Measurements from ENCODE around the gene ARHGAP26. TPM values are rescaled to one million over a fixed set of nuclear protein-coding genes. Genes with fewer than 3 reads are reported as not detected.

The ARHGAP26 gene
- polyA plus RNA-seq, 1 donor (not counting 4 experiments of a cell fraction or from before 2014, with no cell fraction given): 3.9 TPM

DNA sequence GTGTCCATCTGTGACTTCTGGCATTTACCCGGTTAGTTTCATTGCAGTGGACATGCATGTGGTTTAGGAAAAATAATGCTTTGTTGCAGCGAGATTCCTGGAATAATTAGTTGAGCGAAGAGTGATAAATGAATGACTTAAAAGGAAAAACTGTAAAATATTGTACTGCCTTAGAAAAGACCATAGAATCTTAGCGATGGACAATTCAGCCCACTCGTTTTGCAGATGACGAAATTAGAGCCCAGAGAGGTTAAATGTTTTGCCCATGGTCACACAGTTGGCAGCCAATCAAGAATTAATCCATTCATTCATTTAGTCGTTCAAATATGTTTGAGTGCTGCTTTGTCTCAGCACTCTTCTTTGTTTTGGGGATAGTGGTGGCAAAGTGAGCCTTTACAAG is 107.9 kb downstream of the ARHGAP26 start:
- TF ChIP-seq EZH2 (IDR thresholded peaks at IDR 0.05; ENCODE audit: low read length): no peak
- Histone ChIP-seq H3K36me3 (ENCODE audit: control insufficient read depth in 2 of 2, extremely low read depth in 1 of 2, insufficient read depth in 2 of 2, low read length in 2 of 2) (no peaks in the 10 kb centered on the region), H3K9me1 (ENCODE audit: control insufficient read depth, extremely low read depth, insufficient read depth, low read length) (no peaks in the 10 kb centered on the region), H3K4me3 (ENCODE audit: control insufficient read depth in 2 of 3, extremely low read depth in 1 of 3, insufficient read depth in 2 of 3, low read depth in 1 of 3, low read length in 3 of 3) (no peak overlapping the region), H3K9me3 (ENCODE audit: control insufficient read depth, low read depth, low read length) (no peaks in the 10 kb centered on the region), H3K9ac (ENCODE audit: control insufficient read depth, extremely low read depth, insufficient read depth, low read length) (no peak overlapping the region), H2AFZ (ENCODE audit: control insufficient read depth, low read length) (no peak overlapping the region), H3K27me3 (ENCODE audit: control insufficient read depth, extremely low read depth, insufficient read depth, low read length) (no peaks in the 10 kb centered on the region), H4K20me1 (ENCODE audit: control insufficient read depth, extremely low read depth, insufficient read depth, low read length) (no peaks in the 10 kb centered on the region), H3K4me2 (ENCODE audit: control insufficient read depth, extremely low read depth, insufficient read depth, low read depth, low read length) (no peak overlapping the region), H3K79me2 (ENCODE audit: control insufficient read depth, insufficient read depth, low read length) (no peaks in the 10 kb centered on the region), H3K27ac (ENCODE audit: control insufficient read depth, insufficient read depth, low read length) (no peak overlapping the region), H3K4me1 (ENCODE audit: control insufficient read depth, extremely low read depth, insufficient read depth, low read length) (peaks cover 6% of the 10 kb centered on the region)
- DNase-seq (ENCODE audit: low read depth, low spot score) (no peak), FAIRE-seq (no peak)
- dilution Hi-C loops (cut with MboI; ENCODE audit: extremely low pct_ligation_motif_present, low sequenced_read_pairs): loop anchor here (10.0 kb wide), 1 partner anchor 153 kb away; no protein-coding TSS in a partner anchor

DNA sequence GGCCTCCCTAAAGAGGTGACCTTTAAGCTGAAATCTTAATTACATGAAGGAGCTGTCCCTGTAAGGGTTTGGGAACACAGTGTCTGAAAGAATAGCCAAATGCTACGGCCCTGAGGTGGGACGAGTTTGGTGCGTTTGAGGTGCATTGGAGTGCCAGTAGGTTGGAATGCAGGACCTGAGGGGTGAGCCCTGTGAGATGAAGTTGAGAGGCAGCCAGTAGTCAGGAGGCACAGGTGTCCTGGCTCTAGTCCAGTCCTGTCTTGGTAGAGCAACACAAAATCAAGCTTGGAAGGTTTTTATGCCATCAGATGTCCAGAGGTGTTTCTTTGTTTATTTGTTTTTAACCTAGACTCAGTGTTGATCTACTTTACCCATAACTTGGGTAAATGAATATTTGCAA is 108.5 kb downstream of the ARHGAP26 start:
- no peaks in the 10 kb centered on the region for H3K9me3 ChIP-seq (ENCODE audit: control insufficient read depth, low read depth, low read length)
- no peaks in the 10 kb centered on the region for H3K9me1 ChIP-seq (ENCODE audit: control insufficient read depth, extremely low read depth, insufficient read depth, low read length)
- dilution Hi-C loops (cut with MboI; ENCODE audit: extremely low pct_ligation_motif_present, low sequenced_read_pairs): loop anchor here (10.0 kb wide), 1 partner anchor 154 kb away; no protein-coding TSS in a partner anchor
- FAIRE-seq: no peak
- no peaks in the 10 kb centered on the region for H3K79me2 ChIP-seq (ENCODE audit: control insufficient read depth, insufficient read depth, low read length)
- TF ChIP-seq EZH2 (IDR thresholded peaks at IDR 0.05; ENCODE audit: low read length): no peak
- TF ChIP-seq, protein P1, sequence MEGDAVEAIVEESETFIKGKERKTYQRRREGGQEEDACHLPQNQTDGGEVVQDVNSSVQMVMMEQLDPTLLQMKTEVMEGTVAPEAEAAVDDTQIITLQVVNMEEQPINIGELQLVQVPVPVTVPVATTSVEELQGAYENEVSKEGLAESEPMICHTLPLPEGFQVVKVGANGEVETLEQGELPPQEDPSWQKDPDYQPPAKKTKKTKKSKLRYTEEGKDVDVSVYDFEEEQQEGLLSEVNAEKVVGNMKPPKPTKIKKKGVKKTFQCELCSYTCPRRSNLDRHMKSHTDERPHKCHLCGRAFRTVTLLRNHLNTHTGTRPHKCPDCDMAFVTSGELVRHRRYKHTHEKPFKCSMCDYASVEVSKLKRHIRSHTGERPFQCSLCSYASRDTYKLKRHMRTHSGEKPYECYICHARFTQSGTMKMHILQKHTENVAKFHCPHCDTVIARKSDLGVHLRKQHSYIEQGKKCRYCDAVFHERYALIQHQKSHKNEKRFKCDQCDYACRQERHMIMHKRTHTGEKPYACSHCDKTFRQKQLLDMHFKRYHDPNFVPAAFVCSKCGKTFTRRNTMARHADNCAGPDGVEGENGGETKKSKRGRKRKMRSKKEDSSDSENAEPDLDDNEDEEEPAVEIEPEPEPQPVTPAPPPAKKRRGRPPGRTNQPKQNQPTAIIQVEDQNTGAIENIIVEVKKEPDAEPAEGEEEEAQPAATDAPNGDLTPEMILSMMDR (optimal IDR thresholded peaks at IDR 0.05 in 1 of 3, IDR thresholded peaks at IDR 0.05 in 1 of 3, conservative IDR thresholded peaks at IDR 0.05 in 1 of 3; ENCODE audit: extremely low read depth in 1 of 3, insufficient read depth in 2 of 3, low read length in 3 of 3): no peak
- no peak overlapping the region for H2AFZ ChIP-seq (ENCODE audit: control insufficient read depth, low read length)
- no peak overlapping the region for H3K9ac ChIP-seq (ENCODE audit: control insufficient read depth, extremely low read depth, insufficient read depth, low read length)
- no peak overlapping the region for H3K4me3 ChIP-seq (ENCODE audit: control insufficient read depth in 2 of 3, extremely low read depth in 1 of 3, insufficient read depth in 2 of 3, low read depth in 1 of 3, low read length in 3 of 3)
- no peak overlapping the region for H3K27ac ChIP-seq (ENCODE audit: control insufficient read depth, insufficient read depth, low read length)
- peaks cover 6% of the 10 kb centered on the region for H3K4me1 ChIP-seq (ENCODE audit: control insufficient read depth, extremely low read depth, insufficient read depth, low read length)
- H3K27me3 ChIP-seq (ENCODE audit: control insufficient read depth, extremely low read depth, insufficient read depth, low read length): no peaks in the 10 kb centered on the region
- H4K20me1 ChIP-seq (ENCODE audit: control insufficient read depth, extremely low read depth, insufficient read depth, low read length): no peaks in the 10 kb centered on the region
- H3K36me3 ChIP-seq (ENCODE audit: control insufficient read depth in 2 of 2, extremely low read depth in 1 of 2, insufficient read depth in 2 of 2, low read length in 2 of 2): no peaks in the 10 kb centered on the region
- H3K4me2 ChIP-seq (ENCODE audit: control insufficient read depth, extremely low read depth, insufficient read depth, low read depth, low read length): no peak overlapping the region
- no peak for DNase-seq (ENCODE audit: low read depth, low spot score)

Data from keratinocyte (primary cell).